ENCODE measurements around the gene CEP89.

GRCh38 chr19:32880622-32881021, 91.1 kb downstream of the CEP89 start:
- no peak for TF ChIP-seq CTCF (optimal IDR thresholded peaks at IDR 0.05 in 1 of 3, IDR thresholded peaks at IDR 0.05 in 1 of 3, conservative IDR thresholded peaks at IDR 0.05 in 1 of 3; ENCODE audit: extremely low read depth in 1 of 3, insufficient read depth in 2 of 3, low read length in 3 of 3)
- TF ChIP-seq EZH2 (IDR thresholded peaks at IDR 0.05; ENCODE audit: low read length), result no peak
